Measurements from ENCODE around the gene CPNE8. TPM values are rescaled to one million over a fixed set of nuclear protein-coding genes. Genes with fewer than 3 reads are reported as not detected.

The CPNE8 gene
- 21.3 and 25.9 TPM in 2 replicates for total RNA-seq

GRCh38 chr12:38905480-38906351 lies at the start of gene CPNE8:
Gene CPNE8, minus strand, starts transcription at chr12:38905591. Its CDS starts 57 bp downstream, at chr12:38905534.

Measured in articular chondrocyte of knee joint (primary cell).